Immature natural killer cell (primary cell): Measurements from ENCODE around the gene PTPRM. TPM values are rescaled to one million over a fixed set of nuclear protein-coding genes. Genes with fewer than 3 reads are reported as not detected.

ENCODE experiments used
- DNase-seq, 3 donors: peaks; one replicate each; pipeline ENCODE4 v3.0.0; 2022; ENCODE audit warnings: mixed read lengths in 1 of 3
- H3K27ac Mint-ChIP-seq, 6 donors: one replicate each; pipeline ENCODE4 v1.8.0; 2020; ENCODE audit warnings: mixed read lengths in 6 of 6, mild to moderate bottlenecking in 5 of 6, inconsistent platforms in 4 of 6, moderate library complexity in 3 of 6
- H3K27me3 Mint-ChIP-seq, 3 donors: one replicate each; pipeline ENCODE4 v1.8.0; 2020 to 2021; ENCODE audit warnings: low read depth in 3 of 3, mild to moderate bottlenecking in 3 of 3, mixed read lengths in 3 of 3, moderate library complexity in 3 of 3, inconsistent platforms in 1 of 3
- H3K36me3 Mint-ChIP-seq, 3 donors: one replicate each; pipeline ENCODE4 v1.8.0; 2020; ENCODE audit warnings: mixed read lengths in 3 of 3, inconsistent platforms in 2 of 3, mild to moderate bottlenecking in 2 of 3
- H3K4me1 Mint-ChIP-seq, 2 donors: one replicate each; pipeline ENCODE4 v1.8.0; 2020; ENCODE audit warnings: inconsistent platforms in 2 of 2, mild to moderate bottlenecking in 2 of 2, mixed read lengths in 2 of 2, moderate library complexity in 1 of 2
- H3K4me3 Mint-ChIP-seq, 5 donors: one replicate each; pipeline ENCODE4 v1.8.0; 2020; ENCODE audit warnings: mild to moderate bottlenecking in 5 of 5, mixed read lengths in 5 of 5, inconsistent platforms in 3 of 5, moderate library complexity in 3 of 5
- H3K9me3 Mint-ChIP-seq, 6 donors: one replicate each; pipeline ENCODE4 v1.8.0; 2020; ENCODE audit warnings: mild to moderate bottlenecking in 6 of 6, mixed read lengths in 6 of 6, inconsistent platforms in 4 of 6, moderate library complexity in 3 of 6
- polyA plus RNA-seq, 3 donors: library from polyadenylated mRNA; unstranded; fragments of 300-500 nt; fragmentation: Illumina TruSeq; gene quantifications; one replicate each; pipeline ENCODE4 v1.2.3, GENCODE V29; 2021

Gene PTPRM
- polyA plus RNA-seq, 3 donors from 2014 or later = 1.3 to 9.7 (median 3.2) TPM

DNA sequence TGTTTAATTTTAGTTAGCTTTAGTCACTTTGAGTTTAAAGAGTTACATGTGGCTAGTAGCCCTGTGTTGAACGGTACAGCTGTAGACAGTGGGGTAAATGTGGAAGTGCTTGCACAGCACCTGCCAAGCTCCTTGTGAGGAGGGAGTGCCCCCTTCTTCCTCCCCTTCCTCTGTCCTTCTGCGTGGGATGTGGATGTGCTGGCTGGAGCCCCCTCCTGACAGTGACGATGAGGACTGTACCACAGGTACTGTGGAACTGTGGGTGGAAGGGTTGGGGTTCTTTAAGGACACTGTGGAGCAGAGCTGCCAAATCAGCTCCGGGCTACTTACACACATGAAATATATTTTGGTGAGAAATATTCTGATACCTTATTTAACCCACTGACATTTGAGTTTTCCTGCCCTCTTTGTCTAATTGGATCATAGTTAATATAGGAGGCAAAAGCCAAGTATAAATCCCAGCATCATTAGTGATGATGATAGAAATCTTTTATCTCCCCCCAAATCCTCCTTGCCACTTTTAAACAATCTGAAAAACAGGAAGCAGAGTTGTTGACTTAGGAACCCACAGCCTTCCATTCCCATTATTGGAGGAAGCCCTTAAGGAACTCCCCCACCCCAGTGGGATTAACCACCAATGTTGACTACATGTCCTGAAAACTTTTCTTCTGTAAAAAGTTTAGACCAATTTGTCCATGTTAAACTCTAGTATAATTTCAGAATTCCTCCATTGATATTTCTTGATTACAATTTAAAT lies 181.3 kb downstream of the PTPRM start:
- peaks cover 0 to 5% (median 0%) of the 10 kb centered on the region in 3 donors for H3K36me3 Mint-ChIP-seq
- H3K27me3 Mint-ChIP-seq = peaks cover 0 to 6% (median 3%) of the 10 kb centered on the region in 3 donors

DNA sequence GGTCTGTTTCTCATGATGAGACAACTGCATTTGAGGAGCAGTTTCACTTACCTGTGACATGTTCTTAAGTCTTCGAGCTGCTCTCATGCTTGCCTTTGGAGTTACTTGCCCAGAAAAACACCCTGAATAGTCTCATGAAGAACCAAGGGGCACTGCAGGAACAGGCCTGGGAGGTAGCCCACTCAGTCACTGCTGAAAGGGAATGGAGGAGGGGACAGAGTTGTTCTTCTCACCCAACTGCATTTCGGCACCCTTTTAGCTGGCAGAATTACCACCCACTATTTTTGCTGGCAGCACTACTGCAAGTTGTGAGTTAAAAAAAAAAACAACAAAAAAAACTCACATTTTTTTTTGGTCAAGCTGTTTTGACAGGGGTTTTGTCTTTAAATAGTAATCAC lies 181.9 kb downstream of the PTPRM start:
- no peak for DNase-seq
- no peaks in the 10 kb centered on the region for H3K4me1 Mint-ChIP-seq
- H3K27ac Mint-ChIP-seq = no peak overlapping the region
- peaks cover 0 to 5% (median 0%) of the 10 kb centered on the region in 3 donors for H3K36me3 Mint-ChIP-seq
- no peak overlapping the region for H3K4me3 Mint-ChIP-seq
- peaks cover 0 to 7% (median 3%) of the 10 kb centered on the region in 3 donors for H3K27me3 Mint-ChIP-seq
- peaks cover 9 to 25% (median 11%) of the 10 kb centered on the region in 6 donors for H3K9me3 Mint-ChIP-seq

More for the DNA sequence above, 181.3 kb downstream of the PTPRM start:
- DNase-seq = no peak
- Mint-ChIP-seq H3K4me3 (no peak overlapping the region), H3K9me3 (peaks cover 9 to 25% (median 11%) of the 10 kb centered on the region in 6 donors), H3K27ac (peak overlapping the region in 1 of 6 donors; percentile 7), H3K4me1 (no peaks in the 10 kb centered on the region)

DNA sequence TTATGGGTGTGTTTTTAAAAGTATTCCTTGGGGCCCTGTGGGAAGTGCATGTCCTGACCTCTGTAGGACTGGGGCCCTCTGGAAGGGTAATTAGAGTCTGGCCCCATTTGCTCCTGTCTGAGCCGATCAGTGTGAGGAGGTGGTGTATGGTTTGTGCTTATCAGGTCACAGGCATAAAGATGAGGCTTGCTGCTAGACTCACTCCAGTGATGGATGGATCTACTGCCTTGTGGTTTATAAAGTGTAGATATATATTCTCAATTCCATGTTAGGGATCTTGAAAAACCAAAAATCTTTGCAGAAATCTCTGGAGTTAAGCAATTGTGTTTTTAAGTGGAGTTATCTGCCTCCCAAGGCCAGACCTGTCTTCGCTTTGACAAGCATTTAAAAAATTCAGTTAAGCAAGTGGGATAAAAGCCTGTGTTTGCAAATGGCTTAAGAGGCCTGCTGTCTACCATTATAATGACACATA lies 182.4 kb downstream of the PTPRM start:
- no peak for DNase-seq
- Mint-ChIP-seq H3K27me3 (peaks cover 0 to 7% (median 3%) of the 10 kb centered on the region in 3 donors), H3K4me3 (no peak overlapping the region), H3K4me1 (no peaks in the 10 kb centered on the region), H3K27ac (no peak overlapping the region), H3K9me3 (peaks cover 9 to 25% (median 10%) of the 10 kb centered on the region in 6 donors), H3K36me3 (peaks cover 0 to 5% (median 0%) of the 10 kb centered on the region in 3 donors)

GRCh38 chr18:7750095-7750663 lies 183.1 kb downstream of the PTPRM start:
- peaks cover 0 to 5% (median 0%) of the 10 kb centered on the region in 3 donors for H3K36me3 Mint-ChIP-seq
- no peak overlapping the region for H3K27ac Mint-ChIP-seq
- H3K4me1 Mint-ChIP-seq = no peaks in the 10 kb centered on the region
- H3K4me3 Mint-ChIP-seq = no peak overlapping the region
- DNase-seq = no peak
- H3K9me3 Mint-ChIP-seq = peaks cover 6 to 21% (median 10%) of the 10 kb centered on the region in 6 donors
- H3K27me3 Mint-ChIP-seq = peaks cover 0 to 7% (median 3%) of the 10 kb centered on the region in 3 donors

DNA sequence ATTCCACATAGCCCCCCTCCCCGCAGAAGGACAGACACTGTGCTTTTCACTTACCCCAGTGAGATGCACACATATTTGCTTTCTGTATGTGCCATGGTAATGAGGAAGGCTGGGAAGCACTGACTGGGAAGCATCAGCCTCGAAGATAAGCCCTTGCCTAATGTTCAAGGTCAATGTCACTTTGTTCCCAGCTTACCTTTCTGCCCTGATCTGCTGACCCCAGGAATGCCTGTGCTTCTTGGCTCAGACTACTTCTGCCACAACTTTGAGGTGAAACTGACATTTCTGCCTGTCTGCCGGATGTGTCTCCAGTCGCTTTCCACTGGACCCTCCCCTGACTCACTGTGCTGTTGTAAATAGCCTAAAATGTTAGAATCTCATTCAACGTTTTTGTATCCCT lies 183.8 kb downstream of the PTPRM start:
- peaks cover 0 to 3% (median 3%) of the 10 kb centered on the region in 3 donors for H3K27me3 Mint-ChIP-seq
- DNase-seq = no peak
- H3K4me3 Mint-ChIP-seq = no peak overlapping the region
- no peak overlapping the region for H3K27ac Mint-ChIP-seq
- H3K9me3 Mint-ChIP-seq = peaks cover 1 to 13% (median 6%) of the 10 kb centered on the region in 6 donors
- peaks cover 0 to 5% (median 0%) of the 10 kb centered on the region in 3 donors for H3K36me3 Mint-ChIP-seq
- no peaks in the 10 kb centered on the region for H3K4me1 Mint-ChIP-seq

DNA sequence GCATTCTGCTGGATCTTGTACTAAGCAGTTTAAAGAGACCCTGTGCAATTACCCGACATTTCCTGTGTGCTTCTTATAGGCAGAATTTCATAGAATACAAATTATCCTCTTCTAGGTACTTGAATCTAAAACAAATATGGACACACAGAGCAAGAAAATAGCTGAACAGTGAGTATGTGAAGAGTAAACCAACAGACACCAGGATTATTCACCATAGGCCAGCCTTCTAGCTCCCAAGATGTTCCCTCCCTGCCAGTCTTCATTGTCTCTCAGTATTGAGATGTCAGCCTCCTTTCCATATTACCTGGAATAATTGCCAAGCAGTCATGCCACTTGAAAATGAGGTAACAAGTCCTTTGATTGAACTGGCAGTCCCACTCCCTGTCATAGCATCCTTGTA lies 187.1 kb downstream of the PTPRM start:
- Mint-ChIP-seq H3K27ac (no peak overlapping the region), H3K27me3 (peaks cover 0 to 3% (median 1%) of the 10 kb centered on the region in 3 donors), H3K36me3 (peaks cover 0 to 5% (median 0%) of the 10 kb centered on the region in 3 donors), H3K4me1 (no peaks in the 10 kb centered on the region), H3K4me3 (no peak overlapping the region), H3K9me3 (peaks cover 0 to 5% (median 3%) of the 10 kb centered on the region in 6 donors)
- DNase-seq = no peak

DNA sequence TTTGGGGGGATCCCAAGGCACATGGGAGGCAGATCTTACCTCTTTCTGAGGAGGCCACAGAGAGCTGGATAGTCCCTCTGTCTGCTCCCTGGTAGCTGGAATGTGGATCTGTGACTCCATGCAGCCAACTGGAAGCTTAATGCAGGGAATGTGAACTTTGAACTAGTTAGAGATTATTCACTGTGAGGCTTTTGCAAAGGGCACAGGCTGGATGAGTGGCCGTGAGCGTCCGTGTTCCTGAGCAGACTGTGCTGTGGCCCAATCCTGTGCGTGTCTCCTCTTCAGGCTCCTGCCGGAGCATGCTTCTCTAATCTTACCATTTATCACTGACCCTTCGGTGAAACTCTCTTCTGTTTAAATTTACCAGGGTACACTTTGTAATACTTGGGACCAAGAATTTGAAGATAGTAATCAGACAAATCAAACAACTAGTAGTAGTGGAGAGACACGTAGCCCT lies 187.6 kb downstream of the PTPRM start:
- DNase-seq = no peak

DNA sequence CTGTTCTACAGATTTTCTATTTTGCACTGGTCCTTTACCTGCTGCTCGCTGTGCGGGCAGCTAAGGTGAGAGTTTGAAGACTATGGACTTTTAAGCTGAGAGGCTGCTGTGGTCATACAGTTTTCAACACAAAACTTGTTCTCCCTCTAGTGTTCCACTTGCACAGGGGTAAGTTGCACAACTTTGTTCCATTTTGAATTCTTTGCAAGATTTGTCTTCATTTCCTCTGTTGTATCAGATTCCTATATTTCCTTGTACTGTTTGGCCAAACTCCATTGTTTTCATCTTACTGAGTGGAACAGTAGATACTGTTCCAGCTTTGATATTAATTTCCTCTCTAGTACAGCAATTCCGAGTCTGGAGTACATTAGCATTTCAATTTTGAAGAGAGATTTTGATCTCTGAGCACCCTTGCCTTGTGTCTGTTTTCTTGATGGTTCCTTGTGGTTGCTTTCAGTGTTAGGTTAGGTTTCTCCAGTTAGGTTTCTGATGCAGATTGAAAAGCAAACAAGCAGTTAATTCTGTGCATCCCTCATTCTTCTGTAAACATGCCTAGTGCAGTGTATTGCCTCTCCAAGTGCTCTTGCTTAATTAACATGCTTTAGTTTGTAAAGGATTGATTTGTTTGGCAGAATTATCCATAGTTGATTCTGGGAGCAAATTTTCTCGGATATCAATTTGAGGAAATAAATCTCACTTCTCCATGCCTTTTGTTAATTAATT lies 188.8 kb downstream of the PTPRM start:
- no peak for DNase-seq
- H3K4me1 Mint-ChIP-seq = no peaks in the 10 kb centered on the region
- no peak overlapping the region for H3K4me3 Mint-ChIP-seq
- peaks cover 0 to 5% (median 0%) of the 10 kb centered on the region in 3 donors for H3K36me3 Mint-ChIP-seq
- H3K27ac Mint-ChIP-seq = no peak overlapping the region
- peaks cover 0 to 1% (median 0%) of the 10 kb centered on the region in 3 donors for H3K27me3 Mint-ChIP-seq
- H3K9me3 Mint-ChIP-seq = peaks cover 0 to 4% (median 1%) of the 10 kb centered on the region in 6 donors

More for the DNA sequence above, 187.6 kb downstream of the PTPRM start:
- no peak overlapping the region for H3K4me3 Mint-ChIP-seq
- peaks cover 0 to 5% (median 3%) of the 10 kb centered on the region in 6 donors for H3K9me3 Mint-ChIP-seq
- no peaks in the 10 kb centered on the region for H3K4me1 Mint-ChIP-seq
- H3K36me3 Mint-ChIP-seq = peaks cover 0 to 5% (median 0%) of the 10 kb centered on the region in 3 donors
- H3K27ac Mint-ChIP-seq = no peak overlapping the region
- H3K27me3 Mint-ChIP-seq = peaks cover 0 to 3% (median 1%) of the 10 kb centered on the region in 3 donors

- Mint-ChIP-seq H3K9me3 (peaks cover 0 to 2% (median 0%) of the 10 kb centered on the region in 6 donors), H3K4me3 (no peak overlapping the region), H3K36me3 (no peaks in the 10 kb centered on the region), H3K4me1 (no peaks in the 10 kb centered on the region), H3K27me3 (peaks cover 0 to 3% (median 1%) of the 10 kb centered on the region in 3 donors), H3K27ac (no peak overlapping the region)
- no peak for DNase-seq
Measured at GRCh38 chr18:7757175-7757574, 190.1 kb downstream of the PTPRM start.

GRCh38 chr18:7758764-7759163 lies 191.6 kb downstream of the PTPRM start:
- H3K36me3 Mint-ChIP-seq = no peaks in the 10 kb centered on the region
- no peak for DNase-seq
- H3K27ac Mint-ChIP-seq = no peak overlapping the region
- no peak overlapping the region for H3K4me3 Mint-ChIP-seq
- H3K9me3 Mint-ChIP-seq = peaks cover 0 to 2% (median 0%) of the 10 kb centered on the region in 6 donors
- H3K4me1 Mint-ChIP-seq = no peaks in the 10 kb centered on the region
- peaks cover 0 to 3% (median under 1%) of the 10 kb centered on the region in 3 donors for H3K27me3 Mint-ChIP-seq

DNA sequence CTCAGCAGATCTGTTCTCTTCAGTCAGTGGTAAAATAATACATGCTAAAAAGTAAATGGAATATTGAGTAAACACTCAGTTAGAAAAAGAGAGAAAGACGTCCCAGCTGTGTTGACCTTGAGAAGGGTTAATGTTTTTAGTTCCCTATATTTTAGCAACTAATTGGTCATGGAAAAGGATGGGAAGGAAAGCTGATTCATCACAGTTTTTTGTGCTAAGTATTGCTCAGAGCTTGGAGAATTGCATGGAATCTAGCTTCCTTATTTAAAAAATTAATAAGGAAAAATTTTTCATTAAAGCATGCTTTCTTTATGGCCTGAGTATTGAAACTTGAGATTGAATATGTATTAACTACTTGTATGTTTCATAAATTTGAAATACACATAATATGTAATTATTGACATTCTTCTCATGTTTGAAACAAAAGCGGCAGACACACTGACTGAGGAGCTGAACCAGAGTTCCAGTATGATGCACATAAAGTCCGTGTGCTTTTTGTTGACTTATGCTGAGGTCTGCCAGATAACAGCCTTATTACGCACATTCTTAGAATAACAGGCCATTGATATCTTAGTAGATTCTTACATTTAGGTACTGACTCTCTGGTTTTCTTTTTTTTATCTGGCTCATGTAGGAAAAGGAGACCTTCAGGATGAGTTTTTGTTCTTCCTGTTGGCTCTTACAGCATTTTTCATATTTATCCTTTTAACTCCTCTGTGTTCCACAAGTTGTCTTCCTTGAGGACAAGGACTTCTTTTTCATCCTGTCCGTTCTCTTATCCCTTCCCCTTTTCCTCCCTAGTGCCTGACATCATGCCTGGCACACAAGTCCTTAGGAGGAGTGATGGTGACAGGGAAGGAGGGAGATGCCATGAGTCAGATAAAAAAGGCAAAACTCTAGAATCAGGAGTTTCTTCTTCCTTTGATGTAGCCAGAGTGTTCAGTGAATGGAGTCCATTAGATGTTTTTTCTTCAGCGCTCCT lies 194.1 kb downstream of the PTPRM start:
- Mint-ChIP-seq H3K27me3 (peaks cover 0 to 3% (median 0%) of the 10 kb centered on the region in 3 donors), H3K27ac (no peak overlapping the region), H3K4me3 (no peak overlapping the region), H3K36me3 (no peaks in the 10 kb centered on the region), H3K9me3 (peaks cover 0 to 4% (median 0%) of the 10 kb centered on the region in 6 donors), H3K4me1 (no peaks in the 10 kb centered on the region)
- DNase-seq = no peak

DNA sequence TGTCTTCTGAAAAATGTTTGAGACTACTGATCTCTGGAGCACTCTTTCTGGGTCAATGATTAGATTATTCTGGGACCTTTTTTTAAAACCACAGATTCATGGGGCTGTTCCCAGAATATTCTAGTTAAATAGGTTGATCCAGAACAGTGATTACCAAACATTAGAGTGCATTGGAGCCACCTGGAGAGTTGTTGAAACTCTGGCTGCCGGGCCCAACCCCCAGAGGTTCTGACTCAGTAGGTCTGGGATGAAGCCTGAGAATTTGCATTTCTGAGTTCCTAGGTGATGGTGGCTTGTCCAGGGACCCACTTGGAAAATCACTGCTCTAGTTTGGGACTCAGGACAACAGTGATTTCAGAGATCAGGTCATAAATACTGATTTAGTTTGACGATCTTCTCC lies 197.3 kb downstream of the PTPRM start:
- Mint-ChIP-seq H3K27me3 (peaks cover 0 to 3% (median 0%) of the 10 kb centered on the region in 3 donors), H3K36me3 (no peaks in the 10 kb centered on the region), H3K9me3 (peaks cover 0 to 1% (median 0%) of the 10 kb centered on the region in 6 donors), H3K4me1 (no peaks in the 10 kb centered on the region), H3K4me3 (no peak overlapping the region), H3K27ac (no peak overlapping the region)
- no peak for DNase-seq
